ENCODE data around the gene BBIP1. TPM values are rescaled to one million over a fixed set of nuclear protein-coding genes. Genes with fewer than 3 reads are reported as not detected.

BBIP1 gene
- total and polyA plus RNA-seq, 2 donors from 2014 or later, result 34.8 to 36.1 TPM

DNA sequence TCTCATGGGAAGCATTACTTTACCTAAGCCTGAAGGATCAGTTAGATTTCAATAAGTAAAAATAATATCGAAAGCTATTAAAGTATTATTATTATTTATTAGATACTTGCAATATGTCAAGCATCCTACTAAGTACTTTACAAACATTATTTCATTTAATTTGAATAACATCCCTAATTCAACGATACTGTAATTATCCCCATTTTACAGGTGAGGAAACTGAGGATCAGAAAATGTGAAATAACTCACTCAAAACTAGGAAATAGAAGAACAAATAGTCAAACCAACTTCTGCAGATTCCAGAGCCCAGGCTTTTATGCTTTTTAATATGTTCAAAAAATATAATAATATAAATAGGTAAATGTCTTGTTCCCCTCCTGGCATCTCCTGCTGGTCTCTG is 57.5 kb downstream of the BBIP1 start:
- H3K4me3 ChIP-seq (ENCODE audit: low read length in 3 of 3), result no peak overlapping the region
- H3K9ac ChIP-seq (ENCODE audit: low read length in 3 of 3), result no peak overlapping the region
- no peaks in the 10 kb centered on the region for H3K36me3 ChIP-seq (ENCODE audit: control insufficient read depth in 2 of 3, insufficient read depth in 3 of 3, low read length in 3 of 3)
- DNase-seq (no peak), FAIRE-seq (no peak)
- H3K27me3 ChIP-seq (ENCODE audit: control insufficient read depth, insufficient read depth, low read length), result no peaks in the 10 kb centered on the region
- no peaks in the 10 kb centered on the region for H3K9me3 ChIP-seq (ENCODE audit: control insufficient read depth in 2 of 3, insufficient read depth in 1 of 3, low read length in 3 of 3)
- intact Hi-C loops (cut with DNase I), result no loop called here
- H3K4me1 ChIP-seq (ENCODE audit: control insufficient read depth in 2 of 3, insufficient read depth in 2 of 3, low read depth in 1 of 3, low read length in 3 of 3), result peaks cover 0 to 15% (median 11%) of the 10 kb centered on the region in 3 donors
- TF ChIP-seq, protein P1, sequence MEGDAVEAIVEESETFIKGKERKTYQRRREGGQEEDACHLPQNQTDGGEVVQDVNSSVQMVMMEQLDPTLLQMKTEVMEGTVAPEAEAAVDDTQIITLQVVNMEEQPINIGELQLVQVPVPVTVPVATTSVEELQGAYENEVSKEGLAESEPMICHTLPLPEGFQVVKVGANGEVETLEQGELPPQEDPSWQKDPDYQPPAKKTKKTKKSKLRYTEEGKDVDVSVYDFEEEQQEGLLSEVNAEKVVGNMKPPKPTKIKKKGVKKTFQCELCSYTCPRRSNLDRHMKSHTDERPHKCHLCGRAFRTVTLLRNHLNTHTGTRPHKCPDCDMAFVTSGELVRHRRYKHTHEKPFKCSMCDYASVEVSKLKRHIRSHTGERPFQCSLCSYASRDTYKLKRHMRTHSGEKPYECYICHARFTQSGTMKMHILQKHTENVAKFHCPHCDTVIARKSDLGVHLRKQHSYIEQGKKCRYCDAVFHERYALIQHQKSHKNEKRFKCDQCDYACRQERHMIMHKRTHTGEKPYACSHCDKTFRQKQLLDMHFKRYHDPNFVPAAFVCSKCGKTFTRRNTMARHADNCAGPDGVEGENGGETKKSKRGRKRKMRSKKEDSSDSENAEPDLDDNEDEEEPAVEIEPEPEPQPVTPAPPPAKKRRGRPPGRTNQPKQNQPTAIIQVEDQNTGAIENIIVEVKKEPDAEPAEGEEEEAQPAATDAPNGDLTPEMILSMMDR (IDR thresholded peaks at IDR 0.05; ENCODE audit: borderline replicate concordance, extremely low read depth, insufficient read depth), result no peak
- H3K27ac ChIP-seq (ENCODE audit: low read depth in 2 of 2, low read length in 2 of 2), result no peak overlapping the region

GRCh38 chr10:110860576-110861241 is 58.3 kb downstream of the BBIP1 start:
- TF ChIP-seq, protein P1 (IDR thresholded peaks at IDR 0.05; ENCODE audit: borderline replicate concordance, extremely low read depth, insufficient read depth), result no peak
- Histone ChIP-seq H3K36me3 (ENCODE audit: control insufficient read depth in 2 of 3, insufficient read depth in 3 of 3, low read length in 3 of 3) (no peaks in the 10 kb centered on the region), H3K9me3 (ENCODE audit: control insufficient read depth in 2 of 3, insufficient read depth in 1 of 3, low read length in 3 of 3) (no peaks in the 10 kb centered on the region), H3K27ac (ENCODE audit: low read depth in 2 of 2, low read length in 2 of 2) (no peak overlapping the region), H3K9ac (ENCODE audit: low read length in 3 of 3) (no peak overlapping the region), H3K27me3 (ENCODE audit: control insufficient read depth, insufficient read depth, low read length) (no peaks in the 10 kb centered on the region), H3K4me3 (ENCODE audit: low read length in 3 of 3) (no peak overlapping the region), H3K4me1 (ENCODE audit: control insufficient read depth in 2 of 3, insufficient read depth in 2 of 3, low read depth in 1 of 3, low read length in 3 of 3) (peaks cover 0 to 15% (median 11%) of the 10 kb centered on the region in 3 donors)
- DNase-seq, result no peak
- intact Hi-C loops (cut with DNase I), result no loop called here
- FAIRE-seq, result no peak

DNA sequence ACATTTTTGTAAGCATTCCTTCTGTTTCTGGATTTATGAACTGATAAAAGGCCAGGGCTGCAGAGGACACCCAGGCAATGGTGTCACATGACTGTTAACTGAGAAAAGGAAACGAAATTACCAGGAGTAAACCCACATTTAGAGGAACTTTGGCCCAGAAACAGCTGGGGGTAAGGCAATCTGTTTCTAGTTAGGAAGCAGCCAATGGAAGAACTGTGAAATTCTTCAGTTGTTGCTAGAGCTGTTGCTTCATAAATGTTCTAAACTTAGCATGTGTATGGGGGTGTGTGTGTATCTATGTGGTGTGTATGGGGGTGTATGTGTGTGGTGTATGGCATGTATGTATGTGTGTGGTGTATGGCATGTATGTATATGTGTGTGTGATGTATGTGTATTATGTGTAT is 59.0 kb downstream of the BBIP1 start:
- FAIRE-seq, result no peak
- Histone ChIP-seq H3K9ac (ENCODE audit: low read length in 3 of 3) (no peak overlapping the region), H3K9me3 (ENCODE audit: control insufficient read depth in 2 of 3, insufficient read depth in 1 of 3, low read length in 3 of 3) (no peaks in the 10 kb centered on the region), H3K27me3 (ENCODE audit: control insufficient read depth, insufficient read depth, low read length) (no peaks in the 10 kb centered on the region), H3K4me1 (ENCODE audit: control insufficient read depth in 2 of 3, insufficient read depth in 2 of 3, low read depth in 1 of 3, low read length in 3 of 3) (peaks cover 0 to 15% (median 11%) of the 10 kb centered on the region in 3 donors), H3K4me3 (ENCODE audit: low read length in 3 of 3) (no peak overlapping the region), H3K27ac (ENCODE audit: low read depth in 2 of 2, low read length in 2 of 2) (no peak overlapping the region), H3K36me3 (ENCODE audit: control insufficient read depth in 2 of 3, insufficient read depth in 3 of 3, low read length in 3 of 3) (no peaks in the 10 kb centered on the region)
- DNase-seq, result no peak
- intact Hi-C loops (cut with DNase I), result no loop called here
- TF ChIP-seq, protein P1 (IDR thresholded peaks at IDR 0.05; ENCODE audit: borderline replicate concordance, extremely low read depth, insufficient read depth), result no peak

Measured in kidney (tissue), 14 donors.